PFSK-1 (cell line): ENCODE measurements around the gene SMOC2.

ENCODE experiments used
- FOXP2 ChIP-seq: optimal IDR thresholded peaks from 2 replicates; pipeline ENCODE3; 2011; ENCODE audit warnings: borderline replicate concordance, control low read depth, inconsistent platforms; ENCODE audit not compliant: insufficient read depth; ENCODE audit errors: extremely low read length, extremely low read depth
- POLR2AphosphoS5 ChIP-seq: IDR thresholded peaks from 2 replicates; pipeline ENCODE4 v1.6.1; 2012; ENCODE audit warnings: low read depth, mild to moderate bottlenecking, control low read depth, low read length, moderate library complexity
- SIN3A ChIP-seq: IDR thresholded peaks from 2 replicates; pipeline ENCODE4 v1.6.1; 2012; ENCODE audit warnings: mild to moderate bottlenecking, low read length, moderate library complexity, borderline replicate concordance; ENCODE audit not compliant: insufficient read depth
- TAF1 ChIP-seq: IDR thresholded peaks from 2 replicates; pipeline ENCODE4 v1.6.1; 2012; ENCODE audit warnings: low read length, control low read depth, borderline replicate concordance; ENCODE audit not compliant: insufficient read depth
- TF ChIP-seq, protein P1 (sequence below), 2 experiments: IDR thresholded peaks; 2 replicates each; pipeline versions ENCODE4 v1.6.1 to v1.8.0; 2011 to 2012; ENCODE audit warnings: low read depth in 2 of 2, low read length in 2 of 2, control low read depth in 1 of 2, inconsistent platforms in 1 of 2, mild to moderate bottlenecking in 1 of 2, moderate library complexity in 1 of 2; ENCODE audit not compliant: insufficient read depth in 1 of 2

Gene SMOC2

GRCh38 chr6:168415993-168416530 lies 24.9 kb upstream of the SMOC2 start:
- TF ChIP-seq, protein P1, sequence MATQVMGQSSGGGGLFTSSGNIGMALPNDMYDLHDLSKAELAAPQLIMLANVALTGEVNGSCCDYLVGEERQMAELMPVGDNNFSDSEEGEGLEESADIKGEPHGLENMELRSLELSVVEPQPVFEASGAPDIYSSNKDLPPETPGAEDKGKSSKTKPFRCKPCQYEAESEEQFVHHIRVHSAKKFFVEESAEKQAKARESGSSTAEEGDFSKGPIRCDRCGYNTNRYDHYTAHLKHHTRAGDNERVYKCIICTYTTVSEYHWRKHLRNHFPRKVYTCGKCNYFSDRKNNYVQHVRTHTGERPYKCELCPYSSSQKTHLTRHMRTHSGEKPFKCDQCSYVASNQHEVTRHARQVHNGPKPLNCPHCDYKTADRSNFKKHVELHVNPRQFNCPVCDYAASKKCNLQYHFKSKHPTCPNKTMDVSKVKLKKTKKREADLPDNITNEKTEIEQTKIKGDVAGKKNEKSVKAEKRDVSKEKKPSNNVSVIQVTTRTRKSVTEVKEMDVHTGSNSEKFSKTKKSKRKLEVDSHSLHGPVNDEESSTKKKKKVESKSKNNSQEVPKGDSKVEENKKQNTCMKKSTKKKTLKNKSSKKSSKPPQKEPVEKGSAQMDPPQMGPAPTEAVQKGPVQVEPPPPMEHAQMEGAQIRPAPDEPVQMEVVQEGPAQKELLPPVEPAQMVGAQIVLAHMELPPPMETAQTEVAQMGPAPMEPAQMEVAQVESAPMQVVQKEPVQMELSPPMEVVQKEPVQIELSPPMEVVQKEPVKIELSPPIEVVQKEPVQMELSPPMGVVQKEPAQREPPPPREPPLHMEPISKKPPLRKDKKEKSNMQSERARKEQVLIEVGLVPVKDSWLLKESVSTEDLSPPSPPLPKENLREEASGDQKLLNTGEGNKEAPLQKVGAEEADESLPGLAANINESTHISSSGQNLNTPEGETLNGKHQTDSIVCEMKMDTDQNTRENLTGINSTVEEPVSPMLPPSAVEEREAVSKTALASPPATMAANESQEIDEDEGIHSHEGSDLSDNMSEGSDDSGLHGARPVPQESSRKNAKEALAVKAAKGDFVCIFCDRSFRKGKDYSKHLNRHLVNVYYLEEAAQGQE (IDR thresholded peaks at IDR 0.05; ENCODE audit: insufficient read depth in 1 of 2, low read depth in 2 of 2, low read length in 2 of 2): no peak
- TF ChIP-seq TAF1 (no peak), FOXP2 (no peak), POLR2AphosphoS5 (no peak), SIN3A (no peak)

DNA sequence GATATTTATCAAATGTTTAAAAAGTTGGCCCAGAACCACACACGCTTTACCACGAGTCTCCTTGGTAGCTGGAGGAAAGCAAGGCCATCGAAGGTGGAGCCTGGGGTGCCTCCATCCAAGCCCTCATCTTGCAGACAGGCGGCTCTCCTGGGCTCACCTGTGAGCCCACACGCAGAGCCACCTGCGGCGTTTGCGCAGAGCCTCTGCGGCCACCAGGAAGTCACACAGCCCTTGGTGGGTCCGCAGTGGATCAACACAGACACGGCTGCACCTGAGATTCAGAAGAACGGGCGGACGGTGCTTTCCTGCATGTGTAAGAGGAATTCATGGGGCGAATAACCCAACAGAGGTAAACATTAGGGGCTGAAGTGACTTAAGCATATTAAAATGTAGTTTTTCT lies 24.5 kb upstream of the SMOC2 start:
- TF ChIP-seq TAF1 (no peak), FOXP2 (no peak), SIN3A (no peak), POLR2AphosphoS5 (no peak)
- TF ChIP-seq, protein P1 (IDR thresholded peaks at IDR 0.05; ENCODE audit: insufficient read depth in 1 of 2, low read depth in 2 of 2, low read length in 2 of 2): no peak

- no peak for TF ChIP-seq POLR2AphosphoS5
- TF ChIP-seq, protein P1 (IDR thresholded peaks at IDR 0.05; ENCODE audit: insufficient read depth in 1 of 2, low read depth in 2 of 2, low read length in 2 of 2): no peak
- no peak for TF ChIP-seq SIN3A
- no peak for TF ChIP-seq FOXP2
- TF ChIP-seq TAF1: no peak
Measured at GRCh38 chr6:168417191-168417590, 23.8 kb upstream of the SMOC2 start.

GRCh38 chr6:168417679-168418557 lies 23.1 kb upstream of the SMOC2 start:
- TF ChIP-seq SIN3A (no peak), POLR2AphosphoS5 (no peak), TAF1 (no peak), FOXP2 (no peak)
- TF ChIP-seq, protein P1 (IDR thresholded peaks at IDR 0.05; ENCODE audit: insufficient read depth in 1 of 2, low read depth in 2 of 2, low read length in 2 of 2): no peak

DNA sequence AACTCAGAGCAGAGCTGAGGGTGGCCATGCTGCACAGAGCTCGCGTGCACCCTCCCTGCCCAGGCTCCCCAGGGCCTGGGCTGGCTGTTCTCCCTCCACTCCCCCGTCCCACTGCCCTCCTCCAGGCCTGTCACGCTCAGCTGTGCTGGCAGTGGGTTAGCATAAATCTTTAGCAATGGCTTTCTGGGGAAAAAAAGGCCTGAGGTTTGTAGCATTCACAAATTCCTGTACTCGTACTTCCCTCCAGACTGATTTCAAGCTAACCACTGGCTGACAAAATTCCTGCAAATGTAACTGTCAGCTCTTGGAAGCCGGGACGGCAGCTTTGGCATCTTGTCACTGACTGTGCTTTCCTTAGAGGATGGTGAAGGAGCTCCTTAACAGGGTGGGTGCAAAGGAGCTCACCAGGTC lies 22.3 kb upstream of the SMOC2 start:
- TF ChIP-seq, protein P1 (IDR thresholded peaks at IDR 0.05; ENCODE audit: insufficient read depth in 1 of 2, low read depth in 2 of 2, low read length in 2 of 2): no peak
- TF ChIP-seq POLR2AphosphoS5: no peak
- no peak for TF ChIP-seq SIN3A
- no peak for TF ChIP-seq TAF1
- TF ChIP-seq FOXP2: no peak
